Endodermal cell (in vitro differentiated cells): ENCODE measurements around the gene TINAGL1. TPM values are rescaled to one million over a fixed set of nuclear protein-coding genes. Genes with fewer than 3 reads are reported as not detected.

Experiments used
- DNase-seq: peaks from one replicate; pipeline ENCODE4 v3.0.0-alpha.2; 2017
- H3K27ac ChIP-seq: 2 replicates; pipeline ENCODE4 v1.5.1; 2013; ENCODE audit warnings: mild to moderate bottlenecking, low read depth, low read length, moderate library complexity
- H3K27me3 ChIP-seq: 2 replicates; pipeline ENCODE4 v1.6.1; 2013; ENCODE audit warnings: mild to moderate bottlenecking, low read length, moderate library complexity; ENCODE audit not compliant: insufficient read depth, control insufficient read depth, poor library complexity, severe bottlenecking
- H3K36me3 ChIP-seq: 2 replicates; pipeline ENCODE4 v1.7.0; 2013; ENCODE audit warnings: mild to moderate bottlenecking, low read length, moderate library complexity; ENCODE audit not compliant: control insufficient read depth, insufficient read depth
- H3K4me1 ChIP-seq: one replicate; pipeline ENCODE4 v1.7.0; 2013; ENCODE audit warnings: low read length; ENCODE audit not compliant: control insufficient read depth, insufficient read depth
- H3K4me3 ChIP-seq: 2 replicates; pipeline ENCODE4 v1.5.1; 2013; ENCODE audit warnings: mild to moderate bottlenecking, low read length, moderate library complexity
- H3K9ac ChIP-seq: 2 replicates; pipeline ENCODE4 v1.6.1; 2013; ENCODE audit warnings: mild to moderate bottlenecking, low read length, moderate library complexity; ENCODE audit not compliant: poor library complexity, severe bottlenecking; ENCODE audit errors: extremely low read depth
- H3K9me3 ChIP-seq: 2 replicates; pipeline ENCODE4 v1.6.1; 2013; ENCODE audit warnings: mild to moderate bottlenecking, low read length, moderate library complexity; ENCODE audit not compliant: control insufficient read depth
- H3K27ac Mint-ChIP-seq: 2 replicates; pipeline ENCODE4 v1.8.0; 2020; ENCODE audit warnings: mixed read lengths
- H3K27me3 Mint-ChIP-seq: 2 replicates; pipeline ENCODE4 v1.8.0; 2021; ENCODE audit warnings: mild to moderate bottlenecking, mixed read lengths; ENCODE audit not compliant: insufficient read depth
- H3K36me3 Mint-ChIP-seq: 2 replicates; pipeline ENCODE4 v1.8.0; 2020; ENCODE audit warnings: low read depth, mixed read lengths
- H3K4me1 Mint-ChIP-seq: 2 replicates; pipeline ENCODE4 v1.8.0; 2020; ENCODE audit warnings: mixed read lengths
- H3K4me3 Mint-ChIP-seq: 2 replicates; pipeline ENCODE4 v1.8.0; 2020; ENCODE audit warnings: mild to moderate bottlenecking, moderate library complexity, mixed read lengths
- H3K9me3 Mint-ChIP-seq: 2 replicates; pipeline ENCODE4 v1.8.0; 2020; ENCODE audit warnings: mild to moderate bottlenecking, mixed read lengths
- WGBS, 2 experiments: methylation state at CpG; one replicate each; pipeline versions ENCODE4 v1.1.5 to v1.1.7; 2013; ENCODE audit warnings: missing lambda C conversion rate in 2 of 2, mixed read lengths in 1 of 2; ENCODE audit not compliant: insufficient coverage in 1 of 2, insufficient read length in 1 of 2; 5-methylcytosine and 5-hydroxymethylcytosine counted together
- total RNA-seq, 2 donors: library from RNA; stranded (reverse); fragmentation: NEBNext Ultra II Directional in 1 of 2; extraction: Animal tissue kit (Norgen Biotek cat#: 25700) in 1 of 2; gene quantifications; 2 replicates in 1 of 2; 3 replicates in 1 of 2; pipeline ENCODE4 v1.2.1, GENCODE V29; 2021
- TF ChIP-seq, protein P1 (sequence below): fragments of 200-600 bp; sonication (generic); conservative IDR thresholded peaks from 2 replicates; pipeline ENCODE4 v1.5.0; 2021; ENCODE audit warnings: antibody characterized with exemption, mild to moderate bottlenecking

TINAGL1 gene
- total RNA-seq, 2 donors from 2014 or later, result 3.0 to 3.4 TPM

DNA sequence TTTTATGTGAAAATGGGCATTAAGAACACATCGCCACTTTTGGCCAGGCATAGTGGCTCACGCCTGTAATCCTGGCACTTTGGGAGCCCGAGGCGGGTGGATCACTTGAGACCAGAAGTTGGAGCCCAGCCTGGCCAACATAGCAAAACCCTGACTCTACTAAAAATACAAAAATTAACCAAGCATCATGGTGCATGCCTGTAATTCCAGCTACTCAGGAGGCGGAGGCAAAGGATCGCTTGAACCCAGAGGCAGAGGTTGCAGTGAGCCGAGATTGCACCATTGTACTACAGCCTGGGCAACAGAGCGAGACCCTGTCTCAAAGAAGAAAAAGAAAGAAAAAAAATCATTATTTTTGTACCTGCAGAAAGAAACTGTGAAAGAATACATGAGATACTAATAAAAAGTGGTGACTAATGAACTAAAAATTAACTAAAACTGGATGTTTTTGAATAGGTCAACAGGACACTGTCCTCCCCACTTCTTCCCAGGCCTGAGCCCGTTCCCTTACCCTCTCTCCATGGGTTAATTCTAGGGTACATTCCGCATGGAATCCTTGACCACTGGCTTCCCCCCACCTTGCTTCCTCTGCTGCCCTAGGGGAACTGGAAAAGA is 8.3 kb upstream of the TINAGL1 start:
- Histone ChIP-seq H3K27me3 (no peaks in the 10 kb centered on the region), H3K9ac (no peak overlapping the region), H3K27ac (no peak overlapping the region), H3K4me3 (no peak overlapping the region), H3K9me3 (no peaks in the 10 kb centered on the region), H3K36me3 (no peaks in the 10 kb centered on the region), H3K4me1 (peaks cover 20% of the 10 kb centered on the region)
- no peak overlapping the region for H3K4me3 Mint-ChIP-seq
- peaks cover 24% of the 10 kb centered on the region for H3K4me1 Mint-ChIP-seq
- H3K36me3 Mint-ChIP-seq, result no peaks in the 10 kb centered on the region
- H3K9me3 Mint-ChIP-seq, result no peaks in the 10 kb centered on the region
- H3K27me3 Mint-ChIP-seq, result peaks cover 1% of the 10 kb centered on the region
- peak overlapping the region; percentile 30 for H3K27ac Mint-ChIP-seq
- TF ChIP-seq, protein P1, sequence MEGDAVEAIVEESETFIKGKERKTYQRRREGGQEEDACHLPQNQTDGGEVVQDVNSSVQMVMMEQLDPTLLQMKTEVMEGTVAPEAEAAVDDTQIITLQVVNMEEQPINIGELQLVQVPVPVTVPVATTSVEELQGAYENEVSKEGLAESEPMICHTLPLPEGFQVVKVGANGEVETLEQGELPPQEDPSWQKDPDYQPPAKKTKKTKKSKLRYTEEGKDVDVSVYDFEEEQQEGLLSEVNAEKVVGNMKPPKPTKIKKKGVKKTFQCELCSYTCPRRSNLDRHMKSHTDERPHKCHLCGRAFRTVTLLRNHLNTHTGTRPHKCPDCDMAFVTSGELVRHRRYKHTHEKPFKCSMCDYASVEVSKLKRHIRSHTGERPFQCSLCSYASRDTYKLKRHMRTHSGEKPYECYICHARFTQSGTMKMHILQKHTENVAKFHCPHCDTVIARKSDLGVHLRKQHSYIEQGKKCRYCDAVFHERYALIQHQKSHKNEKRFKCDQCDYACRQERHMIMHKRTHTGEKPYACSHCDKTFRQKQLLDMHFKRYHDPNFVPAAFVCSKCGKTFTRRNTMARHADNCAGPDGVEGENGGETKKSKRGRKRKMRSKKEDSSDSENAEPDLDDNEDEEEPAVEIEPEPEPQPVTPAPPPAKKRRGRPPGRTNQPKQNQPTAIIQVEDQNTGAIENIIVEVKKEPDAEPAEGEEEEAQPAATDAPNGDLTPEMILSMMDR, result no peak
- WGBS, 2 experiments, result 80 to 95% methylated on average over 8 to 10 of the region's 10 CpGs
- no peak for DNase-seq

DNA sequence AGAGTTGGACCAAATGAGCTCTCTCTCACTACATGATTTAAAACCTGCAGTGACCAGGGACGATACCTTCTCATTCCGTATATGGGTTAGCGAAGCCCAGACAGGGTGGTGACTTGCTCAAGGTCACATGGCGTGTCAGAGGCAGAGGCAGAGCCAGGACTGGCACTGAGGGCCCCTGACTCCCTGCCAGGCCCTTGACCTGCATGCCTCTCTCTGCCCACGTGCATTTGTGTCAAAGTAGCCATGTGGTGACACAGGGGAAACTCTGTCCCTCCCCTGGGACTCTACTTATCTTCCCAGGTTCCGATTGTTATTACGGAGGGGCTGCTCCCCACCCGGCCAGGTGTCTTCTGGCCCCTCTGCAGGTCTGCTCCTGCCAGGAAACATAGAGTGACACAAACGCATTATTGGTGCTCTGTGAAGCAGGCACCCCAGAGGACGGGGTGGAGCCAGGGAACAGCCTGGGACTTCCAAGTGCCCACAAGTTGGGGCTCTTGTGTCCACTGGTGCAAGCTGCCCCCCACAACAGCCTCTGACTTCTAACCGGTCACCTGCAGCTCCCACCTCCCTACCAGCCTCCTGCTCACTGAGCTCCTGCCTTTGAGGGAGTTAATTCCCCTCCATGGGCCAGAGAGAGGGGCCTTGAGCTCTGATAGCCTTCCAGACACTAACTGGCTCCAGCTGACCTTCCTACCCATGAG is 7.3 kb upstream of the TINAGL1 start:
- Histone ChIP-seq H3K9me3 (no peaks in the 10 kb centered on the region), H3K9ac (no peak overlapping the region), H3K4me1 (peaks cover 17% of the 10 kb centered on the region), H3K27me3 (no peaks in the 10 kb centered on the region), H3K36me3 (no peaks in the 10 kb centered on the region), H3K27ac (no peak overlapping the region), H3K4me3 (no peak overlapping the region)
- Mint-ChIP-seq H3K36me3 (no peaks in the 10 kb centered on the region), H3K27ac (no peak overlapping the region), H3K4me3 (no peak overlapping the region), H3K9me3 (no peaks in the 10 kb centered on the region), H3K4me1 (peaks cover 20% of the 10 kb centered on the region), H3K27me3 (peaks cover 1% of the 10 kb centered on the region)
- DNase-seq, result peak; percentile 47
- WGBS, 2 experiments, result 85 to 88% methylated on average over 9 to 11 of the region's 11 CpGs
- TF ChIP-seq, protein P1, result no peak

DNA sequence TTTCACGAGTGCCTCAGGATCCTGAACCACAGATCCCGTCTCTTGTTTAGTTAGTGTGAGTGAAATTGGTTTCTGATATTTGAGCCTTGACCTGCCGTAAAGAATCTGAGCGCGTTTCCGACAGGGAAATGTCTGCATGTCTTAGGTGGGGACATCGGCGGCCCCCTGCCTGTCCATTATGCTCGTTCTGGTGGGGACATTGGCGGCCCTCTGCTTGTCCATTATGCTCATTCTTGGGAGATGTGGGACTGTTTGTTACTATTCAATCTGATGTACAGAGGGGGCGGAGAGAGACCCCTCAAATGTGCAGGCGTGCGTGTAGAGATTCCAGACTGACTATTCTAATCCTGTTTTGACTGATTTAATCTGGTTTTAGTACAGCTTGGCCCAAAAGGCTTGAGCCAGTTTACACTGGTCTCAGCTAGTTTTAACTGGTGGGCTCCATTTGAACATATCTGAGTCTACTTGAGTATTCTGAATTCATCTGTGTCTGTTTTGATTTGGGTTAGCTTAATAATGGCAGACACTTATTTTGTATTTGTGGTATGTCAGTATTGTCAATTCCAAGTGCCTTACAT is 6.6 kb upstream of the TINAGL1 start:
- no peak overlapping the region for H3K27ac Mint-ChIP-seq
- TF ChIP-seq, protein P1, result no peak
- H3K4me1 ChIP-seq, result peaks cover 17% of the 10 kb centered on the region
- H3K4me1 Mint-ChIP-seq, result peaks cover 15% of the 10 kb centered on the region
- no peaks in the 10 kb centered on the region for H3K27me3 ChIP-seq
- H3K9ac ChIP-seq, result no peak overlapping the region
- 94% methylated on average over 8 to 13 of the region's 13 CpGs for WGBS, 2 experiments
- no peaks in the 10 kb centered on the region for H3K27me3 Mint-ChIP-seq
- no peak for DNase-seq
- no peaks in the 10 kb centered on the region for H3K36me3 Mint-ChIP-seq
- H3K4me3 Mint-ChIP-seq, result no peak overlapping the region
- no peaks in the 10 kb centered on the region for H3K9me3 ChIP-seq
- no peaks in the 10 kb centered on the region for H3K9me3 Mint-ChIP-seq
- no peak overlapping the region for H3K27ac ChIP-seq
- no peak overlapping the region for H3K4me3 ChIP-seq
- no peaks in the 10 kb centered on the region for H3K36me3 ChIP-seq
